HG02588 (cell line): ENCODE measurements around the gene EOLA1.
"Not testable (repeated sequence)": the region's sequence is repeated elsewhere in the genome, so short reads cannot be mapped to it uniquely, and the experiment has no call there.

Experiments used
- ATAC-seq: cut with Tn5 transposase; IDR thresholded peaks from one replicate; pipeline ENCODE4 v1.9.1; 2021; ENCODE audit warnings: mild to moderate bottlenecking, moderate library complexity; ENCODE audit not compliant: unreplicated experiment

The EOLA1 gene

GRCh38 chrX:149541521-149542047 lies 772 bp downstream of the EOLA1 start:
- ATAC-seq, result no peak

- not testable (repeated sequence) for ATAC-seq
These were observed 5.0 kb downstream of the EOLA1 start for GRCh38 chrX:149545545-149546543.

- not testable (repeated sequence) for ATAC-seq
These were observed 6.2 kb downstream of the EOLA1 start for GRCh38 chrX:149546962-149547361.

GRCh38 chrX:149547782-149548181 lies 7.0 kb downstream of the EOLA1 start:
- not testable (repeated sequence) for ATAC-seq

GRCh38 chrX:149549701-149550100 lies 8.9 kb downstream of the EOLA1 start, which contains the start of gene HSFX3:
TSS of gene HSFX3 (minus strand) at chrX:149549924. CDS start at chrX:149549852, 72 bp downstream.
- ATAC-seq, result not testable (repeated sequence)

GRCh38 chrX:149550454-149550853 lies 9.6 kb downstream of the EOLA1 start:
- not testable (repeated sequence) for ATAC-seq

GRCh38 chrX:149551245-149551938 lies 10.6 kb downstream of the EOLA1 start:
- ATAC-seq, result peak; percentile 53

- ATAC-seq, result not testable (repeated sequence)
These were observed 11.1 kb downstream of the EOLA1 start for GRCh38 chrX:149551939-149552248.

- ATAC-seq, result not testable (repeated sequence)
These were observed 14.4 kb downstream of the EOLA1 start for GRCh38 chrX:149555251-149555650.

- ATAC-seq, result no peak
These were observed 22.5 kb downstream of the EOLA1 start for GRCh38 chrX:149563359-149563758.

- ATAC-seq, result no peak
These were observed 27.0 kb downstream of the EOLA1 start for GRCh38 chrX:149567621-149568417.

- ATAC-seq, result no peak
These were observed 28.0 kb downstream of the EOLA1 start for GRCh38 chrX:149568701-149569296.

- ATAC-seq, result no peak
These were observed 29.0 kb downstream of the EOLA1 start for GRCh38 chrX:149569770-149570169.

- no peak for ATAC-seq
These were observed 29.9 kb downstream of the EOLA1 start for GRCh38 chrX:149570668-149571067.

- no peak for ATAC-seq
These were observed 31.0 kb downstream of the EOLA1 start for GRCh38 chrX:149571770-149572169.

- no peak for ATAC-seq
These were observed 31.9 kb downstream of the EOLA1 start for GRCh38 chrX:149572743-149573142.

- ATAC-seq, result peak; percentile 100
These were observed 32.6 kb downstream of the EOLA1 start for GRCh38 chrX:149573456-149573855.

GRCh38 chrX:149585631-149586030 lies 44.8 kb downstream of the EOLA1 start:
- ATAC-seq, result not testable (repeated sequence)

- not testable (repeated sequence) for ATAC-seq
These were observed 46.5 kb downstream of the EOLA1 start, which contains the start of gene MAGEA9B for GRCh38 chrX:149587359-149587758. TSS of gene MAGEA9B (minus strand) at chrX:149587459. CDS start at chrX:149583179, 4,280 bp downstream.

GRCh38 chrX:149590993-149591392 lies 50.2 kb downstream of the EOLA1 start:
- not testable (repeated sequence) for ATAC-seq
